K562 (cell line): ENCODE measurements around the gene AGAP1. TPM values are rescaled to one million over a fixed set of nuclear protein-coding genes. Genes with fewer than 3 reads are reported as not detected.

Experiments
- ATAC-seq: fragments of 200-7000 bp; cut with Tn5 transposase; 3 replicates; pipeline ENCODE4 v1.9.1; 2020; ENCODE audit warnings: moderate library complexity
- BruUV-seq: library from RNA; stranded (reverse); fragments of 400-500 nt; replicated peaks from 2 replicates; lab custom pipeline; 2021; lab: Mats Ljungman, UMichigan
- CTCF ChIA-PET: fragments of 300-600 bp; formaldehyde crosslinking; extraction: SDS; loops from one replicate; lab custom pipeline; 2021; ENCODE audit warnings: low intra/inter-chr PET ratio; lab: Yijun Ruan, JAX
- POLR2A ChIA-PET: fragments of 300-600, 350-650 bp; sonication (Branson Sonifier 250); formaldehyde crosslinking; extraction: SDS; loops from one replicate; lab custom pipeline; 2021; ENCODE audit warnings: antibody characterized with exemption, inconsistent platforms; lab: Yijun Ruan, JAX
- DNase-seq, 4 experiments: peaks; one replicate each; pipeline versions ENCODE4 v3.0.0 to v3.0.0-alpha.2; 2011 to 2018; ENCODE audit warnings: low spot score in 3 of 4, mixed read lengths in 3 of 4; ENCODE audit errors: extremely low read depth in 1 of 4
- FAIRE-seq: peaks from 2 replicates; lab custom pipeline; 2011; peaks lifted over from hg19 to GRCh38; lab: Jason Lieb, UNC
- H2AFZ ChIP-seq: 2 replicates; pipeline ENCODE4 v1.6.0; 2011; ENCODE audit warnings: low read depth, low read length, control low read depth, inconsistent platforms
- H3K27ac ChIP-seq: fragments of 200-600 bp; 3 replicates; pipeline ENCODE4 v1.8.0; 2011; ENCODE audit warnings: low read depth, mild to moderate bottlenecking, control low read depth, inconsistent platforms, low read length, moderate library complexity, mixed read lengths; ENCODE audit errors: extremely low read depth
- H3K27me3 ChIP-seq, 2 experiments: fragments of 300-600 bp in 1 of 2; 2 replicates in 1 of 2; 3 replicates in 1 of 2; pipeline versions ENCODE4 v1.6.0 to v1.8.0; 2011; ENCODE audit warnings: inconsistent platforms in 2 of 2, low read length in 2 of 2, mild to moderate bottlenecking in 1 of 2, mixed read lengths in 1 of 2, moderate library complexity in 1 of 2; ENCODE audit not compliant: control insufficient read depth in 2 of 2, insufficient read depth in 2 of 2
- H3K36me3 ChIP-seq: fragments of 300-600 bp; 3 replicates; pipeline ENCODE4 v1.8.0; 2011; ENCODE audit warnings: mild to moderate bottlenecking, low read length, inconsistent platforms; ENCODE audit not compliant: control insufficient read depth, insufficient read depth
- H3K4me1 ChIP-seq, 2 experiments: fragments of 200-600 bp in 1 of 2; replicated peaks in 1 of 2; 2 replicates in 1 of 2; 3 replicates in 1 of 2; pipeline versions ENCODE4 v1.5.1 to v1.8.0; 2011; ENCODE audit warnings: inconsistent platforms in 2 of 2, low read length in 2 of 2, mild to moderate bottlenecking in 1 of 2, mixed read lengths in 1 of 2, moderate library complexity in 1 of 2; ENCODE audit not compliant: control insufficient read depth in 2 of 2, insufficient read depth in 2 of 2
- H3K4me2 ChIP-seq: 2 replicates; pipeline ENCODE4 v1.6.1; 2011; ENCODE audit warnings: low read length, control low read depth, inconsistent platforms, mixed read lengths; ENCODE audit not compliant: insufficient read depth
- H3K4me3 ChIP-seq: fragments of 200-600 bp; sonication (generic), shearing (Covaris generic); 2 replicates; pipeline ENCODE4 v1.5.1; 2016; ENCODE audit warnings: control low read depth, inconsistent platforms
- H3K79me2 ChIP-seq: fragments of 200-600 bp; 3 replicates; pipeline ENCODE4 v1.8.0; 2011; ENCODE audit warnings: low read length, inconsistent platforms; ENCODE audit not compliant: control insufficient read depth, insufficient read depth
- H3K9ac ChIP-seq, 2 experiments: 2 replicates each; pipeline versions ENCODE4 v1.6.0 to v1.6.1; 2011; ENCODE audit warnings: low read depth in 2 of 2, low read length in 2 of 2, control low read depth in 1 of 2, inconsistent platforms in 1 of 2, mild to moderate bottlenecking in 1 of 2, mixed read lengths in 1 of 2; ENCODE audit not compliant: insufficient read depth in 1 of 2
- H3K9me1 ChIP-seq: one replicate; pipeline ENCODE4 v1.6.0; 2011; ENCODE audit warnings: inconsistent platforms, mild to moderate bottlenecking, low read length, moderate library complexity; ENCODE audit not compliant: control insufficient read depth, insufficient read depth
- H3K9me3 ChIP-seq: replicated peaks from 2 replicates; pipeline ENCODE4 v1.5.1; 2011; ENCODE audit warnings: low read depth, low read length, inconsistent platforms; ENCODE audit not compliant: control insufficient read depth, insufficient read depth
- H4K20me1 ChIP-seq: replicated peaks from 2 replicates; pipeline ENCODE4 v1.6.1; 2011; ENCODE audit warnings: low read length, inconsistent platforms, mixed read lengths; ENCODE audit not compliant: control insufficient read depth, insufficient read depth
- ELF1 ChIP-seq: fragments of 200-800 bp; sonication (Bioruptor generic); IDR thresholded peaks from 2 replicates; pipeline ENCODE4 v1.6.1; 2016; ENCODE audit warnings: missing genetic modification characterization, missing compliant biosample characterization
- EWSR1 ChIP-seq: fragments of 450-650 bp; IDR thresholded peaks from 2 replicates; pipeline ENCODE4 v1.6.1; 2018; ENCODE audit warnings: borderline replicate concordance, mild to moderate bottlenecking, low read depth, moderate library complexity; ENCODE audit not compliant: partially characterized antibody
- FIP1L1 ChIP-seq: fragments of 200-400 bp; formaldehyde crosslinking; IDR thresholded peaks from 2 replicates; pipeline ENCODE4 v1.6.1; 2018; ENCODE audit warnings: mild to moderate bottlenecking, low read depth, low read length; ENCODE audit not compliant: poor library complexity, severe bottlenecking
- MBD2 ChIP-seq: sonication (generic); IDR thresholded peaks from 2 replicates; pipeline ENCODE4 v1.6.1; 2016; ENCODE audit warnings: low read depth, borderline replicate concordance
- MTA3 ChIP-seq: fragments of 450-650 bp; formaldehyde crosslinking; IDR thresholded peaks from 2 replicates; pipeline ENCODE4 v1.6.1; 2017; ENCODE audit warnings: mild to moderate bottlenecking, borderline replicate concordance
- NFE2 ChIP-seq: IDR thresholded peaks from 2 replicates; pipeline ENCODE4 v1.6.1; 2014; ENCODE audit warnings: antibody characterized with exemption, low read depth
- NR1H2 ChIP-seq: sonication (generic); formaldehyde crosslinking; IDR thresholded peaks from 2 replicates; pipeline ENCODE4 v1.4.0; 2020; ENCODE audit warnings: mild to moderate bottlenecking, missing genetic modification reagents
- PYGO2 ChIP-seq: fragments of 450-650 bp; IDR thresholded peaks from 2 replicates; pipeline ENCODE4 v1.6.1; 2016; ENCODE audit warnings: mild to moderate bottlenecking, missing genetic modification characterization, moderate library complexity, missing compliant biosample characterization
- SIX5 ChIP-seq, 2 experiments: IDR thresholded peaks; 2 replicates each; pipeline ENCODE4 v1.6.1; 2011; ENCODE audit warnings: low read length in 2 of 2, borderline replicate concordance in 1 of 2, low read depth in 1 of 2, mild to moderate bottlenecking in 1 of 2, moderate library complexity in 1 of 2; ENCODE audit not compliant: insufficient read depth in 1 of 2
- SMC3 ChIP-seq: conservative IDR thresholded peaks from 2 replicates; pipeline ENCODE4 v1.6.1; 2011; ENCODE audit warnings: low read depth, low read length, improper control_type of control experiment; ENCODE audit not compliant: insufficient read depth
- ZNF174 ChIP-seq: fragments of 250-450 bp; sonication (Bioruptor Pico); IDR thresholded peaks from 2 replicates; pipeline ENCODE4 v1.4.0; 2020; ENCODE audit warnings: mild to moderate bottlenecking
- ZNF696 ChIP-seq: fragments of 250-450 bp; sonication (Bioruptor Pico); conservative IDR thresholded peaks from 2 replicates; pipeline ENCODE4 v1.4.0; 2020; ENCODE audit warnings: mild to moderate bottlenecking, moderate library complexity
- ZNF699 ChIP-seq: fragments of 250-450 bp; sonication (Bioruptor Pico); IDR thresholded peaks from 2 replicates; pipeline ENCODE4 v1.8.0; 2021; ENCODE audit warnings: mild to moderate bottlenecking, moderate library complexity; ENCODE audit not compliant: insufficient replicate concordance
- WGBS: fragments of 100-300 bp; shearing (Covaris generic); methylation state at CpG from one replicate; pipeline ENCODE4 v1.1.6; 2016; ENCODE audit warnings: low coverage, mixed read lengths; ENCODE audit not compliant: insufficient coverage; ENCODE audit errors: missing lambda C conversion rate; 5-methylcytosine and 5-hydroxymethylcytosine counted together
- in situ Hi-C: fragments of 300-500 bp; cut with MboI; formaldehyde crosslinking; loops from 4 replicates; pipeline ENCODE4 v1.15.0; 2018; ENCODE audit warnings: inconsistent platforms, mixed read lengths
- intact Hi-C: fragments of 100-400 bp; cut with micrococcal nuclease; formaldehyde crosslinking; loops from 2 replicates; pipeline ENCODE4 v1.14.2; 2022
- polyA plus RNA-seq, 8 experiments: library from polyadenylated mRNA; depleted of rRNA in 4 of 8; stranded (reverse) in 5 of 8; unstranded in 3 of 8; fragments of >200 nt; fragmentation: Nextera tagmentation in 2 of 8; fragmentation: Illumina TruSeq in 1 of 8; extraction: Ambion mirVana in 2 of 8; extraction: Trizol in 1 of 8; gene quantifications; 2 replicates each; pipeline versions ENCODE4 v1.2.1 to v1.2.3, GENCODE V29; 2011 to 2014; ENCODE audit warnings: inconsistent platforms in 1 of 8, missing spikeins in 1 of 8
- total RNA-seq, 7 experiments: library from RNA; depleted of rRNA in 6 of 7; stranded (reverse); fragments of >200 nt in 6 of 7; fragmentation: Illumina TruSeq in 2 of 7; extraction: Trizol in 2 of 7; gene quantifications; 2 replicates each; pipeline versions ENCODE4 v1.2.1 to v1.2.3, GENCODE V29; 2011 to 2021; ENCODE audit warnings: low replicate concordance in 1 of 7
- TF ChIP-seq, protein P1 (sequence below), 2 experiments: fragments of 450-650 bp; IDR thresholded peaks; 2 replicates each; pipeline ENCODE4 v1.6.1; 2016
- TF ChIP-seq, protein P2 (sequence below): fragments of 250-450 bp; sonication (Bioruptor Pico); IDR thresholded peaks from 2 replicates; pipeline ENCODE4 v1.5.0; 2020; ENCODE audit warnings: mild to moderate bottlenecking, borderline replicate concordance
- TF ChIP-seq, protein P3 (sequence below): fragments of 450-650 bp; IDR thresholded peaks from 2 replicates; pipeline ENCODE4 v1.6.1; 2016

Gene AGAP1
- total and polyA plus RNA-seq, 9 of the 15 experiments (the other 6 are each of a cell fraction or from before 2014, with no cell fraction given) = 1.3 to 24.0 (median 10.6) TPM

DNA sequence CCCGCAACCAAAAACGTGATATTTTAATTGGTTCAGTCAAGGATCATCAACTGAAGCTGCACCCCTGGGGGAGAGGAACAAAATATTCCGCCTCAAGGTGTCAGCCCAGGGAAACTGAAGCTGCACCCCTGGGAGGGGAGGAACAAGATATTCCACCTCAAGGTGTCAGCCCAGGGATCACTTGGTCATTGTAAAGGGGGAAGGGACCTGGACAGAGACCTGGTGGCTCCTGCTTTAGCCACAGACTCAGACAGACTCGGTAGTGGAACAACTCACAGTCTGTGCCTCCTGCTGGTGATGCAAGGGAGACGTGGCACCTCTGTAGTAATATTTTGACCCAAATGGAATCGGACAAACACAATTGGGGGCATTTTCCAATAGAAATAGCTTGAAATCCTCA lies 599.3 kb downstream of the AGAP1 start:
- H3K9ac ChIP-seq = no peak overlapping the region
- intact Hi-C loops (no loop called here), in situ Hi-C loops (no loop called here)
- TF ChIP-seq FIP1L1 (no peak), ELF1 (no peak), SIX5 (IDR thresholded peaks at IDR 0.05; ENCODE audit: borderline replicate concordance in 1 of 2, insufficient read depth in 1 of 2, low read depth in 1 of 2, low read length in 2 of 2) (no peak), MTA3 (no peak), PYGO2 (no peak), NR1H2 (CRISPR knock-in tag) (no peak), ZNF696 (CRISPR knock-in tag) (no peak), EWSR1 (no peak), ZNF174 (CRISPR knock-in tag) (no peak), SMC3 (no peak), NFE2 (no peak), ZNF699 (CRISPR knock-in tag) (no peak), MBD2 (no peak)
- TF ChIP-seq, protein P1, sequence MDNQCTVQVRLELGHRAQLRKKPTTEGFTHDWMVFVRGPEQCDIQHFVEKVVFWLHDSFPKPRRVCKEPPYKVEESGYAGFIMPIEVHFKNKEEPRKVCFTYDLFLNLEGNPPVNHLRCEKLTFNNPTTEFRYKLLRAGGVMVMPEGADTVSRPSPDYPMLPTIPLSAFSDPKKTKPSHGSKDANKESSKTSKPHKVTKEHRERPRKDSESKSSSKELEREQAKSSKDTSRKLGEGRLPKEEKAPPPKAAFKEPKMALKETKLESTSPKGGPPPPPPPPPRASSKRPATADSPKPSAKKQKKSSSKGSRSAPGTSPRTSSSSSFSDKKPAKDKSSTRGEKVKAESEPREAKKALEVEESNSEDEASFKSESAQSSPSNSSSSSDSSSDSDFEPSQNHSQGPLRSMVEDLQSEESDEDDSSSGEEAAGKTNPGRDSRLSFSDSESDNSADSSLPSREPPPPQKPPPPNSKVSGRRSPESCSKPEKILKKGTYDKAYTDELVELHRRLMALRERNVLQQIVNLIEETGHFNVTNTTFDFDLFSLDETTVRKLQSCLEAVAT (IDR thresholded peaks at IDR 0.05) = no peak
- TF ChIP-seq, protein P2, sequence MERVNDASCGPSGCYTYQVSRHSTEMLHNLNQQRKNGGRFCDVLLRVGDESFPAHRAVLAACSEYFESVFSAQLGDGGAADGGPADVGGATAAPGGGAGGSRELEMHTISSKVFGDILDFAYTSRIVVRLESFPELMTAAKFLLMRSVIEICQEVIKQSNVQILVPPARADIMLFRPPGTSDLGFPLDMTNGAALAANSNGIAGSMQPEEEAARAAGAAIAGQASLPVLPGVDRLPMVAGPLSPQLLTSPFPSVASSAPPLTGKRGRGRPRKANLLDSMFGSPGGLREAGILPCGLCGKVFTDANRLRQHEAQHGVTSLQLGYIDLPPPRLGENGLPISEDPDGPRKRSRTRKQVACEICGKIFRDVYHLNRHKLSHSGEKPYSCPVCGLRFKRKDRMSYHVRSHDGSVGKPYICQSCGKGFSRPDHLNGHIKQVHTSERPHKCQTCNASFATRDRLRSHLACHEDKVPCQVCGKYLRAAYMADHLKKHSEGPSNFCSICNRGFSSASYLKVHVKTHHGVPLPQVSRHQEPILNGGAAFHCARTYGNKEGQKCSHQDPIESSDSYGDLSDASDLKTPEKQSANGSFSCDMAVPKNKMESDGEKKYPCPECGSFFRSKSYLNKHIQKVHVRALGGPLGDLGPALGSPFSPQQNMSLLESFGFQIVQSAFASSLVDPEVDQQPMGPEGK = no peak
- TF ChIP-seq, protein P3, sequence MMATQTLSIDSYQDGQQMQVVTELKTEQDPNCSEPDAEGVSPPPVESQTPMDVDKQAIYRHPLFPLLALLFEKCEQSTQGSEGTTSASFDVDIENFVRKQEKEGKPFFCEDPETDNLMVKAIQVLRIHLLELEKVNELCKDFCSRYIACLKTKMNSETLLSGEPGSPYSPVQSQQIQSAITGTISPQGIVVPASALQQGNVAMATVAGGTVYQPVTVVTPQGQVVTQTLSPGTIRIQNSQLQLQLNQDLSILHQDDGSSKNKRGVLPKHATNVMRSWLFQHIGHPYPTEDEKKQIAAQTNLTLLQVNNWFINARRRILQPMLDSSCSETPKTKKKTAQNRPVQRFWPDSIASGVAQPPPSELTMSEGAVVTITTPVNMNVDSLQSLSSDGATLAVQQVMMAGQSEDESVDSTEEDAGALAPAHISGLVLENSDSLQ = no peak
- H2AFZ ChIP-seq = no peak overlapping the region
- no peak for DNase-seq
- H3K4me1 ChIP-seq = no peaks in the 10 kb centered on the region
- H3K9me1 ChIP-seq = no peaks in the 10 kb centered on the region
- ChIA-PET CTCF (no interaction called here), POLR2A (no interaction called here)
- H3K4me3 ChIP-seq = no peak overlapping the region
- no peak for ATAC-seq
- no peaks in the 10 kb centered on the region for H3K36me3 ChIP-seq
- no peaks in the 10 kb centered on the region for H3K79me2 ChIP-seq
- BruUV-seq = no TSS peak
- WGBS = 43% methylated on average over 6 of the region's 6 CpGs
- H3K27me3 ChIP-seq = no peaks in the 10 kb centered on the region
- no peak for FAIRE-seq
- no peaks in the 10 kb centered on the region for H3K9me3 ChIP-seq
- no peak overlapping the region for H3K27ac ChIP-seq
- no peak overlapping the region for H3K4me2 ChIP-seq
- no peaks in the 10 kb centered on the region for H4K20me1 ChIP-seq
